Mucosa of rectum (tissue), 2 donors: ENCODE measurements around the gene POLR2A.
A peak's percentile ranks its signal among the peaks of the same experiment; 100 is the strongest.

Experiments
- H3K27ac ChIP-seq, 2 donors: one replicate each; pipeline ENCODE4 v1.7.0; 2013; ENCODE audit warnings: inconsistent platforms in 2 of 2, low read depth in 2 of 2, low read length in 2 of 2
- H3K27me3 ChIP-seq, 2 donors: one replicate each; pipeline ENCODE4 v1.7.0; 2013; ENCODE audit warnings: low read length in 2 of 2; ENCODE audit not compliant: control insufficient read depth in 2 of 2, insufficient read depth in 2 of 2
- H3K36me3 ChIP-seq, 2 donors: one replicate each; pipeline ENCODE4 v1.7.0; 2013; ENCODE audit warnings: low read length in 2 of 2; ENCODE audit not compliant: control insufficient read depth in 2 of 2, insufficient read depth in 2 of 2
- H3K4me1 ChIP-seq, 2 donors: one replicate each; pipeline ENCODE4 v1.7.0; 2013; ENCODE audit warnings: low read length in 2 of 2, mild to moderate bottlenecking in 1 of 2; ENCODE audit not compliant: control insufficient read depth in 2 of 2, insufficient read depth in 2 of 2
- H3K4me3 ChIP-seq, 2 donors: one replicate each; pipeline ENCODE4 v1.7.0; 2013; ENCODE audit warnings: low read length in 2 of 2
- H3K9ac ChIP-seq, 2 donors: one replicate each; pipeline ENCODE4 v1.7.0; 2013; ENCODE audit warnings: low read length in 2 of 2, low read depth in 1 of 2, mild to moderate bottlenecking in 1 of 2
- H3K9me3 ChIP-seq, 2 donors: one replicate each; pipeline ENCODE4 v1.7.0; 2013; ENCODE audit warnings: low read length in 2 of 2; ENCODE audit not compliant: control insufficient read depth in 2 of 2
- donor health status: healthy.
- donor health status: Normal muscosa, but diverticular disease.

POLR2A gene

GRCh38 chr17:7528842-7529241, 44.7 kb downstream of the POLR2A start:
- H3K27me3 ChIP-seq, result no peaks in the 10 kb centered on the region
- H3K9ac ChIP-seq, result no peak overlapping the region
- no peaks in the 10 kb centered on the region for H3K9me3 ChIP-seq
- H3K4me3 ChIP-seq, result no peak overlapping the region
- peaks cover 0 to 4% of the 10 kb centered on the region in 2 donors for H3K4me1 ChIP-seq
- H3K36me3 ChIP-seq, result no peaks in the 10 kb centered on the region
- H3K27ac ChIP-seq, result no peak overlapping the region

GRCh38 chr17:7530023-7530900, 46.1 kb downstream of the POLR2A start:
- H3K27me3 ChIP-seq, result no peaks in the 10 kb centered on the region
- H3K9me3 ChIP-seq, result no peaks in the 10 kb centered on the region
- peaks cover 0 to 4% of the 10 kb centered on the region in 2 donors for H3K4me1 ChIP-seq
- no peak overlapping the region for H3K4me3 ChIP-seq
- H3K36me3 ChIP-seq, result no peaks in the 10 kb centered on the region
- no peak overlapping the region for H3K9ac ChIP-seq
- H3K27ac ChIP-seq, result no peak overlapping the region

- H3K27ac ChIP-seq, result no peak overlapping the region
- H3K27me3 ChIP-seq, result no peaks in the 10 kb centered on the region
- no peaks in the 10 kb centered on the region for H3K36me3 ChIP-seq
- no peak overlapping the region for H3K4me3 ChIP-seq
- peaks cover 0 to 6% of the 10 kb centered on the region in 2 donors for H3K9me3 ChIP-seq
- no peaks in the 10 kb centered on the region for H3K4me1 ChIP-seq
- no peak overlapping the region for H3K9ac ChIP-seq
Measured at GRCh38 chr17:7538050-7538449, 53.9 kb downstream of the POLR2A start.

DNA sequence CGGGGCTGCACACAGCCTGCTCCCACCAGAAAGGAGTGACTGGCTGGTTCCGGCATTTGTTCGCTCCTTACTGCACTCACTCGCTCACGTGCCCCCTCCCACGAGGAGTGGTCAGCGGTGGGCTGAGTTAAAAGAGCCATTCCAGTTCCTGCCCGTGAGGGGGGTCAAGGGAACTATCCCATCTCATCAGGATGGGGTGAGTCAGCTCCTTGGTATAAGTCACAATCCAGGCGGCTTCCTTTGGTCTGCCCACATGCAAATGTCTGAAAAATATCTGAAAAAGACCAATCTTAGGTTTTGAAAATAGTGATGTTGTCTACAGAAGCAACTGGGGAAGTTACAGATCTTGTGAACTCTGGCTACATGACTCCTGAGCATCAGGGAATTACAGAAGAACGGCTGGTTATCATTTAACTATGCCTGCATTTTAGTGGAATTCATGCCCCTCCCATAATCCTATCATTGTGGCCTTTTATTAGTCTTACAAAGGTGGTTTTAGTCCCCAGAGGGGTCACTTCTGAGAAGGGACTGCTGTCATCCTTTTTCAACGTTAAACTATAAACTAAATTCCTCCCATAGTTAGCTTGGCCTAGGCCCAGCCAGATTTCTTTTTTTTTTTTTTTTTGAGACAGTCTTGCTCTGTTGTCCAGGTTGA, 54.9 kb downstream of the POLR2A start:
- Histone ChIP-seq H3K4me1 (no peaks in the 10 kb centered on the region), H3K9ac (no peak overlapping the region), H3K27me3 (no peaks in the 10 kb centered on the region), H3K27ac (no peak overlapping the region), H3K9me3 (peaks cover 0 to 6% of the 10 kb centered on the region in 2 donors), H3K4me3 (no peak overlapping the region), H3K36me3 (no peaks in the 10 kb centered on the region)

DNA sequence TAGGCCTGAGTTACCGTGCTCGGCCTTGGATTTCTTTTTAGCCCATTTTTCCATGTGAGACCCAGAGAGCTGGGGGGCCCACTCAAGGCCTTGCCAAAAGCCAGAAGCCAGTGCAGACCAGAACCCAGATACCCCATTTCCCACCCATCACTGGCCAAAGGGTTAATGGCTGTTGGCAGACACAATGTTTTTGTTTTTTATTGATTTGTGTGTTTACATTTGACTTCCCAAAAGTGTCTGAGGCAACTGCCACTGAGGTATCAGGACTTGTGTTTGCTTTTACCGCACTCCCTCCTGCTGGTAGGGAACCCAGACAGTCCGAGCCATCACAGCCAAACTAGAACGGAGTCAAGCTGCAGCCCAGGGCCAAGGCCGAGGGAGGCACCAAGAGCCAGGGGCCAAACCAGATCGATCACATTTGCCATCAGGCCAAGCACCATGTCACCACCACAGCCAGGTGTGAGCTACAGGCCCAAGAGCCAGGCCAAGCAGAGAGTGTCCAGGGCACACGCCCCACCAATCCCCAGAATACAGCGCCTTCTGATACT, 57.0 kb downstream of the POLR2A start:
- Histone ChIP-seq H3K27ac (no peak overlapping the region), H3K4me3 (no peak overlapping the region), H3K9ac (no peak overlapping the region), H3K9me3 (peaks cover 0 to 6% of the 10 kb centered on the region in 2 donors), H3K36me3 (no peaks in the 10 kb centered on the region), H3K4me1 (no peaks in the 10 kb centered on the region), H3K27me3 (no peaks in the 10 kb centered on the region)

GRCh38 chr17:7544911-7545310, 60.7 kb downstream of the POLR2A start:
- H3K4me1 ChIP-seq, result peaks cover 12 to 13% of the 10 kb centered on the region in 2 donors
- no peak overlapping the region for H3K4me3 ChIP-seq
- H3K27me3 ChIP-seq, result no peaks in the 10 kb centered on the region
- no peak overlapping the region for H3K9ac ChIP-seq
- H3K27ac ChIP-seq, result no peak overlapping the region
- H3K9me3 ChIP-seq, result no peaks in the 10 kb centered on the region
- no peaks in the 10 kb centered on the region for H3K36me3 ChIP-seq

DNA sequence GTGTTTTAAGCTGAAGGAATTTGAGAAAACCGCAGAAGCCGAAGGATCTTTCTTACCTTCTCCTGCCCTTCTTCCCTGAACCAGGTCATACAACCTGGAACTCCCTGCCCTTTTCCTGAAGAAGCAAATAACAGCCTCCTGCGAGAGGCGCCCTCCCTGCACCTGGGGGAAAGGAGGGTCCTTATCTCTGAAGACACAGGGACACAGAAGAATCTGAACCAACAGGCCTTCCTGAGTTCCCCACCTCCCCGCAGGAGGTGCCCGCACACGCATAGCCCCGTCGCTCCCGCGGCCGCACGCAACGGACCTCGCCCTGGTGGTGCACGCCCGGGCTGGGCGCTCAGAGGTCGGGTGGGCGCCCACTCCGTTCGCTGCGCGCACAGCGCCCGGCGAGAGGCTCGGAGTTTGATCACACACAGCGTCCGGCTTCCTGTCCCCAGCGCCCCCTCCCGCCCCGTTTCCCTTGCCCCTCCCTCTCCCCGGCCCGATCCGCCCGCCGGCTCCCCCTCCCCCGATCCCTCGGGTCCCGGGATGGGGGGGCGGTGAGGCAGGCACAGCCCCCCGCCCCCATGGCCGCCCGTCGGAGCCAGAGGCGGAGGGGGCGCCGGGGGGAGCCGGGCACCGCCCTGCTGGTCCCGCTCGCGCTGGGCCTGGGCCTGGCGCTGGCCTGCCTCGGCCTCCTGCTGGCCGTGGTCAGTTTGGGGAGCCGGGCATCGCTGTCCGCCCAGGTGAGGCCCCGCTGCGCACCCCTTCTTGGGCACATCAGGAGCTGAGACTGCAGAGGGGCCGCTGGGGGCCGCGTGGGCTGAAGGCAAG, 64.6 kb downstream of the POLR2A start, which contains the start of gene TNFSF12:
Gene TNFSF12, plus strand, starts transcription at position 474 of the 816 bp plus-strand sequence. Its CDS starts 96 bp downstream, at position 570.
- H3K27ac ChIP-seq, result peak within 1 kb of the TSS; percentile 67 to 80
- no peaks in the 10 kb centered on the region for H3K27me3 ChIP-seq
- H3K4me1 ChIP-seq, result peaks cover 14% of the 10 kb centered on the region in 2 donors
- peaks cover 0 to under 1% of the 10 kb centered on the region in 2 donors for H3K36me3 ChIP-seq
- no peaks in the 10 kb centered on the region for H3K9me3 ChIP-seq
- peak within 1 kb of the TSS; percentile 82 to 89 for H3K9ac ChIP-seq
- H3K4me3 ChIP-seq, result peak within 1 kb of the TSS; percentile 71 to 89
